ENCODE measurements around the gene STT3A.

DNA sequence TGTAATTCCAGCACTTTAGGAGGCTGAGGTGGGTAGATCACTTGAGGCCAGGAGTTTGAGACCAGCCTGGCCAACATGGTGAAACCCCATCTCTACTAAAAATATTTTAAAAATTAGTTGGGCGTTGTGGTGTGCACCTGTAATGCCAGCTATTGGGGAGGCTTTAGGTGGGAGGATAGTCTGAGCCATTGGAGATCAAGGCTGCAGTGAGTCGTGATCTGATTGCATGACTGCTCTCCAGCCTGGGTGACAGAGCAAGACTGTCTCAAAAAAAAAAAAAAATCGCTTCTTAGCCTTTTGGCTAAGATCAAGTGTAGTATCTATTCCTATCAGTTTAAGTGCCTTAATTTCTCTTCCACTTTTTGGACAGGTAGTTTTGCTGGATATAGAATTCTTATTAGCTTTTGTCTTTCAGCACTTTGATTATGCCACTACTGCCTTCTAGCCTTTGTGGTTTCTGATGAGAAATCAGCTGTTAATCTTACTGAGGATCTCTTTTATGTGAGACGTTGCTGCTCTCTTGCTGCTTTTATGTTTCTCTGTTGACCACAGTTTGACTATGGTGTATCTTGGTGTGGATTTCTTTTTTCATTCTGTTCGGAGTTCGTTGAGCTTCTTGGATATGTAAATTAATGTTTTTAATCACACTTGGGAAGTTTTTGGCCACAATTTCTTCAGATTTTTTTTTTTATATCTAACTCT is 57.0 kb downstream of the STT3A start:
- TF ChIP-seq SIN3B (IDR thresholded peaks at IDR 0.05; ENCODE audit: low read length): no peak
- TF ChIP-seq TBX3 (IDR thresholded peaks at IDR 0.05; ENCODE audit: borderline replicate concordance): no peak
- no peak for TF ChIP-seq EP300 (IDR thresholded peaks at IDR 0.05; ENCODE audit: low read depth in 2 of 2, low read length in 2 of 2)
- no peak for TF ChIP-seq EP300 (CRISPR knock-in tag; IDR thresholded peaks at IDR 0.05; ENCODE audit: borderline replicate concordance)
- TF ChIP-seq, protein P1, sequence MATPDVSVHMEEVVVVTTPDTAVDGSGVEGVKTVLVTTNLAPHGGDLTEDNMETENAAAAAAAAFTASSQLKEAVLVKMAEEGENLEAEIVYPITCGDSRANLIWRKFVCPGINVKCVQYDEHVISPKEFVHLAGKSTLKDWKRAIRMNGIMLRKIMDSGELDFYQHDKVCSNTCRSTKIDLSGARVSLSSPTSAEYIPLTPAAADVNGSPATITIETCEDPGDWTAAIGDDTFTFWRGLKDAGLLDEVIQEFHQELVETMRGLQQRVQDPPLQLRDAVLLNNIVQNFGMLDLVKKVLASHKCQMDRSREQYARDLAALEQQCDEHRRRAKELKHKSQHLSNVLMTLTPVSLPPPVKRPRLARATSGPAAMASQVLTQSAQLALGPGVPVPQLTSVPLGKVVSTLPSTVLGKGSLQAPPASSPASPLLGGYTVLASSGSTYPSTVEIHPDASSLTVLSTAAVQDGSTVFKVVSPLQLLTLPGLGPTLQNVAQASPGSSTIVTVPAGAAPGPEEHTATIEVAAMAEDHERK (CRISPR knock-in tag; IDR thresholded peaks at IDR 0.05; ENCODE audit: low read depth): no peak
- TF ChIP-seq CHD2 (IDR thresholded peaks at IDR 0.05; ENCODE audit: low read depth, low read length): no peak
- no peak for TF ChIP-seq CEBPB (IDR thresholded peaks at IDR 0.05; ENCODE audit: borderline replicate concordance, low read depth, low read length)
- no peak for TF ChIP-seq JUNB (CRISPR knock-in tag; IDR thresholded peaks at IDR 0.05; ENCODE audit: borderline replicate concordance)
- TF ChIP-seq, protein P2, sequence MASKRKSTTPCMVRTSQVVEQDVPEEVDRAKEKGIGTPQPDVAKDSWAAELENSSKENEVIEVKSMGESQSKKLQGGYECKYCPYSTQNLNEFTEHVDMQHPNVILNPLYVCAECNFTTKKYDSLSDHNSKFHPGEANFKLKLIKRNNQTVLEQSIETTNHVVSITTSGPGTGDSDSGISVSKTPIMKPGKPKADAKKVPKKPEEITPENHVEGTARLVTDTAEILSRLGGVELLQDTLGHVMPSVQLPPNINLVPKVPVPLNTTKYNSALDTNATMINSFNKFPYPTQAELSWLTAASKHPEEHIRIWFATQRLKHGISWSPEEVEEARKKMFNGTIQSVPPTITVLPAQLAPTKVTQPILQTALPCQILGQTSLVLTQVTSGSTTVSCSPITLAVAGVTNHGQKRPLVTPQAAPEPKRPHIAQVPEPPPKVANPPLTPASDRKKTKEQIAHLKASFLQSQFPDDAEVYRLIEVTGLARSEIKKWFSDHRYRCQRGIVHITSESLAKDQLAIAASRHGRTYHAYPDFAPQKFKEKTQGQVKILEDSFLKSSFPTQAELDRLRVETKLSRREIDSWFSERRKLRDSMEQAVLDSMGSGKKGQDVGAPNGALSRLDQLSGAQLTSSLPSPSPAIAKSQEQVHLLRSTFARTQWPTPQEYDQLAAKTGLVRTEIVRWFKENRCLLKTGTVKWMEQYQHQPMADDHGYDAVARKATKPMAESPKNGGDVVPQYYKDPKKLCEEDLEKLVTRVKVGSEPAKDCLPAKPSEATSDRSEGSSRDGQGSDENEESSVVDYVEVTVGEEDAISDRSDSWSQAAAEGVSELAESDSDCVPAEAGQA (IDR thresholded peaks at IDR 0.05; ENCODE audit: low read depth): no peak
- TF ChIP-seq, protein P2 (CRISPR knock-in tag; IDR thresholded peaks at IDR 0.05; ENCODE audit: borderline replicate concordance): no peak
- no peak for TF ChIP-seq ZNF605 (CRISPR knock-in tag; IDR thresholded peaks at IDR 0.05)
- no peak for TF ChIP-seq POLR2A (IDR thresholded peaks at IDR 0.05; ENCODE audit: insufficient read depth in 1 of 2, low read depth in 2 of 2, low read length in 2 of 2)
- TF ChIP-seq SP1 (IDR thresholded peaks at IDR 0.05): no peak
- TF ChIP-seq SP1 (CRISPR knock-in tag; IDR thresholded peaks at IDR 0.05): no peak
- TF ChIP-seq, protein P3, sequence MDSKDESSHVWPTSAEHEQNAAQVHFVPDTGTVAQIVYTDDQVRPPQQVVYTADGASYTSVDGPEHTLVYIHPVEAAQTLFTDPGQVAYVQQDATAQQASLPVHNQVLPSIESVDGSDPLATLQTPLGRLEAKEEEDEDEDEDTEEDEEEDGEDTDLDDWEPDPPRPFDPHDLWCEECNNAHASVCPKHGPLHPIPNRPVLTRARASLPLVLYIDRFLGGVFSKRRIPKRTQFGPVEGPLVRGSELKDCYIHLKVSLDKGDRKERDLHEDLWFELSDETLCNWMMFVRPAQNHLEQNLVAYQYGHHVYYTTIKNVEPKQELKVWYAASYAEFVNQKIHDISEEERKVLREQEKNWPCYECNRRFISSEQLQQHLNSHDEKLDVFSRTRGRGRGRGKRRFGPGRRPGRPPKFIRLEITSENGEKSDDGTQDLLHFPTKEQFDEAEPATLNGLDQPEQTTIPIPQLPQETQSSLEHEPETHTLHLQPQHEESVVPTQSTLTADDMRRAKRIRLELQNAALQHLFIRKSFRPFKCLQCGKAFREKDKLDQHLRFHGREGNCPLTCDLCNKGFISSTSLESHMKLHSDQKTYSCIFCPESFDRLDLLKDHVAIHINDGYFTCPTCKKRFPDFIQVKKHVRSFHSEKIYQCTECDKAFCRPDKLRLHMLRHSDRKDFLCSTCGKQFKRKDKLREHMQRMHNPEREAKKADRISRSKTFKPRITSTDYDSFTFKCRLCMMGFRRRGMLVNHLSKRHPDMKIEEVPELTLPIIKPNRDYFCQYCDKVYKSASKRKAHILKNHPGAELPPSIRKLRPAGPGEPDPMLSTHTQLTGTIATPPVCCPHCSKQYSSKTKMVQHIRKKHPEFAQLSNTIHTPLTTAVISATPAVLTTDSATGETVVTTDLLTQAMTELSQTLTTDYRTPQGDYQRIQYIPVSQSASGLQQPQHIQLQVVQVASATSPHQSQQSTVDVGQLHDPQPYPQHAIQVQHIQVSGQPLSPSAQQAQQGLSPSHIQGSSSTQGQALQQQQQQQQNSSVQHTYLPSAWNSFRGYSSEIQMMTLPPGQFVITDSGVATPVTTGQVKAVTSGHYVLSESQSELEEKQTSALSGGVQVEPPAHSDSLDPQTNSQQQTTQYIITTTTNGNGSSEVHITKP (CRISPR knock-in tag; IDR thresholded peaks at IDR 0.05; ENCODE audit: low read depth): no peak
- TF ChIP-seq POLR2AphosphoS5 (IDR thresholded peaks at IDR 0.05; ENCODE audit: low read depth, low read length): no peak
- TF ChIP-seq, protein P4, sequence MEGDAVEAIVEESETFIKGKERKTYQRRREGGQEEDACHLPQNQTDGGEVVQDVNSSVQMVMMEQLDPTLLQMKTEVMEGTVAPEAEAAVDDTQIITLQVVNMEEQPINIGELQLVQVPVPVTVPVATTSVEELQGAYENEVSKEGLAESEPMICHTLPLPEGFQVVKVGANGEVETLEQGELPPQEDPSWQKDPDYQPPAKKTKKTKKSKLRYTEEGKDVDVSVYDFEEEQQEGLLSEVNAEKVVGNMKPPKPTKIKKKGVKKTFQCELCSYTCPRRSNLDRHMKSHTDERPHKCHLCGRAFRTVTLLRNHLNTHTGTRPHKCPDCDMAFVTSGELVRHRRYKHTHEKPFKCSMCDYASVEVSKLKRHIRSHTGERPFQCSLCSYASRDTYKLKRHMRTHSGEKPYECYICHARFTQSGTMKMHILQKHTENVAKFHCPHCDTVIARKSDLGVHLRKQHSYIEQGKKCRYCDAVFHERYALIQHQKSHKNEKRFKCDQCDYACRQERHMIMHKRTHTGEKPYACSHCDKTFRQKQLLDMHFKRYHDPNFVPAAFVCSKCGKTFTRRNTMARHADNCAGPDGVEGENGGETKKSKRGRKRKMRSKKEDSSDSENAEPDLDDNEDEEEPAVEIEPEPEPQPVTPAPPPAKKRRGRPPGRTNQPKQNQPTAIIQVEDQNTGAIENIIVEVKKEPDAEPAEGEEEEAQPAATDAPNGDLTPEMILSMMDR (CRISPR knock-in tag; IDR thresholded peaks at IDR 0.05): no peak
